HL-60 (cell line): ENCODE measurements around the gene EFNA3.

Experiments
- POLR2AphosphoS5 ChIP-seq: IDR thresholded peaks from 2 replicates; pipeline ENCODE4 v1.6.1; 2012; ENCODE audit warnings: low read depth
- REST ChIP-seq: IDR thresholded peaks from 2 replicates; pipeline ENCODE4 v1.6.1; 2012; ENCODE audit warnings: low read depth; ENCODE audit not compliant: insufficient replicate concordance
- TF ChIP-seq, protein P1 (sequence below): IDR thresholded peaks from one replicate; pipeline ENCODE4 v1.5.1; 2011; ENCODE audit warnings: low read length, control low read depth, inconsistent platforms; ENCODE audit not compliant: insufficient read depth

GRCh38 chr1:155044365-155044764, 34.3 kb upstream of the EFNA3 start:
- no peak for TF ChIP-seq POLR2AphosphoS5
- TF ChIP-seq, protein P1, sequence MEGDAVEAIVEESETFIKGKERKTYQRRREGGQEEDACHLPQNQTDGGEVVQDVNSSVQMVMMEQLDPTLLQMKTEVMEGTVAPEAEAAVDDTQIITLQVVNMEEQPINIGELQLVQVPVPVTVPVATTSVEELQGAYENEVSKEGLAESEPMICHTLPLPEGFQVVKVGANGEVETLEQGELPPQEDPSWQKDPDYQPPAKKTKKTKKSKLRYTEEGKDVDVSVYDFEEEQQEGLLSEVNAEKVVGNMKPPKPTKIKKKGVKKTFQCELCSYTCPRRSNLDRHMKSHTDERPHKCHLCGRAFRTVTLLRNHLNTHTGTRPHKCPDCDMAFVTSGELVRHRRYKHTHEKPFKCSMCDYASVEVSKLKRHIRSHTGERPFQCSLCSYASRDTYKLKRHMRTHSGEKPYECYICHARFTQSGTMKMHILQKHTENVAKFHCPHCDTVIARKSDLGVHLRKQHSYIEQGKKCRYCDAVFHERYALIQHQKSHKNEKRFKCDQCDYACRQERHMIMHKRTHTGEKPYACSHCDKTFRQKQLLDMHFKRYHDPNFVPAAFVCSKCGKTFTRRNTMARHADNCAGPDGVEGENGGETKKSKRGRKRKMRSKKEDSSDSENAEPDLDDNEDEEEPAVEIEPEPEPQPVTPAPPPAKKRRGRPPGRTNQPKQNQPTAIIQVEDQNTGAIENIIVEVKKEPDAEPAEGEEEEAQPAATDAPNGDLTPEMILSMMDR: no peak
- TF ChIP-seq REST: no peak
